SK-N-SH (cell line): ENCODE data around the gene PSME2.

ENCODE experiments used
- CTCF ChIP-seq: fragments of 200-600 bp; sonication (generic); IDR thresholded peaks from 2 replicates; pipeline ENCODE4 v1.6.1; 2017; ENCODE audit warnings: antibody characterized with exemption, mild to moderate bottlenecking, moderate library complexity
- NFIC ChIP-seq: IDR thresholded peaks from 2 replicates; pipeline ENCODE4 v1.4.0; 2012; ENCODE audit warnings: borderline replicate concordance
- REST ChIP-seq: IDR thresholded peaks from 2 replicates; pipeline ENCODE4 v1.6.1; 2012; ENCODE audit warnings: mild to moderate bottlenecking, low read depth, low read length, moderate library complexity
- TAF1 ChIP-seq: IDR thresholded peaks from 2 replicates; pipeline ENCODE4 v1.6.1; 2012; ENCODE audit warnings: low read depth, mild to moderate bottlenecking, low read length, moderate library complexity, borderline replicate concordance
- YY1 ChIP-seq: IDR thresholded peaks from 2 replicates; pipeline ENCODE4 v1.4.0; 2012; ENCODE audit warnings: low read depth, mild to moderate bottlenecking

- TF ChIP-seq TAF1 (no peak), REST (no peak), NFIC (no peak), YY1 (no peak), CTCF (no peak)
Observed at GRCh38 chr14:24186831-24187538, 40.6 kb upstream of the PSME2 start.
